Loucy (cell line): Measurements from ENCODE around the gene DIS3L.

Experiments used
- H2AFZ ChIP-seq: fragments of 200-600 bp; sonication (generic); 2 replicates; pipeline ENCODE4 v1.6.0; 2016; ENCODE audit warnings: antibody characterized with exemption, mild to moderate bottlenecking, low read length, moderate library complexity
- H3F3A ChIP-seq: fragments of 200-600 bp; 2 replicates; pipeline ENCODE4 v1.6.0; 2016; ENCODE audit warnings: antibody characterized with exemption, low read depth, mild to moderate bottlenecking
- H3K27me3 ChIP-seq: fragments of 200-600 bp; sonication (generic); 2 replicates; pipeline ENCODE4 v1.6.1; 2014; ENCODE audit warnings: low read length, mild to moderate bottlenecking; ENCODE audit not compliant: insufficient read depth, poor library complexity, severe bottlenecking
- H3K36me3 ChIP-seq: fragments of 200-600 bp; sonication (generic); 2 replicates; pipeline ENCODE4 v1.6.1; 2016; ENCODE audit warnings: low read length; ENCODE audit not compliant: insufficient read depth
- H3K4me1 ChIP-seq: fragments of 200-600 bp; sonication (generic); 2 replicates; pipeline ENCODE4 v1.5.1; 2014; ENCODE audit warnings: low read length, mild to moderate bottlenecking; ENCODE audit not compliant: insufficient read depth, poor library complexity, severe bottlenecking
- H3K4me2 ChIP-seq: fragments of 200-600 bp; sonication (generic); 2 replicates; pipeline ENCODE4 v1.6.0; 2014; ENCODE audit warnings: antibody characterized with exemption, low read length, low read depth, mild to moderate bottlenecking; ENCODE audit not compliant: poor library complexity, severe bottlenecking
- H3K4me3 ChIP-seq: fragments of 200-600 bp; sonication (generic); 2 replicates; pipeline ENCODE4 v1.5.1; 2014; ENCODE audit warnings: low read length, mild to moderate bottlenecking, mixed read lengths; ENCODE audit not compliant: poor library complexity, severe bottlenecking
- H3K79me2 ChIP-seq: fragments of 200-600 bp; sonication (generic); 2 replicates; pipeline ENCODE4 v1.6.1; 2014; ENCODE audit warnings: low read length; ENCODE audit not compliant: insufficient read depth
- H3K9ac ChIP-seq: fragments of 200-600 bp; sonication (generic); 2 replicates; pipeline ENCODE4 v1.6.0; 2014; ENCODE audit warnings: mild to moderate bottlenecking, low read depth, low read length, moderate library complexity; ENCODE audit not compliant: poor library complexity, severe bottlenecking
- H3K9me2 ChIP-seq: fragments of 200-600 bp; sonication (generic); replicated peaks from 2 replicates; pipeline ENCODE4 v1.6.1; 2016; ENCODE audit warnings: low read depth, low read length, mixed read lengths
- H3K9me3 ChIP-seq: fragments of 200-600 bp; sonication (generic); 2 replicates; pipeline ENCODE4 v1.6.1; 2014; ENCODE audit warnings: mild to moderate bottlenecking, antibody characterized with exemption, low read length, low read depth; ENCODE audit not compliant: insufficient read depth
- H4K20me1 ChIP-seq: fragments of 200-600 bp; sonication (generic); 2 replicates; pipeline ENCODE4 v1.6.0; 2014; ENCODE audit warnings: antibody characterized with exemption, low read length, mild to moderate bottlenecking; ENCODE audit not compliant: insufficient read depth, poor library complexity, severe bottlenecking
- EZH2phosphoT487 ChIP-seq: fragments of 200-600 bp; IDR thresholded peaks from 2 replicates; pipeline ENCODE4 v1.6.1; 2018; ENCODE audit warnings: antibody characterized with exemption, mild to moderate bottlenecking, moderate library complexity, borderline replicate concordance
- TF ChIP-seq, protein P1 (sequence below): fragments of 200-600 bp; sonication (generic); conservative IDR thresholded peaks from 2 replicates; pipeline ENCODE4 v1.5.1; 2014; ENCODE audit warnings: mild to moderate bottlenecking, antibody characterized with exemption, low read length

DIS3L gene

GRCh38 chr15:66292571-66293418 is 573 bp upstream of the DIS3L start:
- peaks cover 54% of the 10 kb centered on the region for H3K79me2 ChIP-seq
- no peaks in the 10 kb centered on the region for H3K27me3 ChIP-seq

GRCh38 chr15:66294157-66294931 is 976 bp downstream of the DIS3L start:
- peaks cover 46% of the 10 kb centered on the region for H3K4me1 ChIP-seq
- H3K36me3 ChIP-seq: peaks cover 4% of the 10 kb centered on the region; the same call in 1 of the 2 replicates
- H3K9ac ChIP-seq: peak overlapping the region; percentile 98
- no peaks in the 10 kb centered on the region for H3K9me3 ChIP-seq
- H4K20me1 ChIP-seq: peaks cover 14% of the 10 kb centered on the region
- H2AFZ ChIP-seq: peak overlapping the region; percentile 89
- no peaks in the 10 kb centered on the region for H3K27me3 ChIP-seq
- peak overlapping the region; percentile 97 for H3K4me3 ChIP-seq
- peaks cover 59% of the 10 kb centered on the region for H3K79me2 ChIP-seq
- peaks cover 5% of the 10 kb centered on the region; the same call in 1 of the 2 replicates for H3F3A ChIP-seq
- no peaks in the 10 kb centered on the region for H3K9me2 ChIP-seq
- no peak for TF ChIP-seq EZH2phosphoT487
- TF ChIP-seq, protein P1, sequence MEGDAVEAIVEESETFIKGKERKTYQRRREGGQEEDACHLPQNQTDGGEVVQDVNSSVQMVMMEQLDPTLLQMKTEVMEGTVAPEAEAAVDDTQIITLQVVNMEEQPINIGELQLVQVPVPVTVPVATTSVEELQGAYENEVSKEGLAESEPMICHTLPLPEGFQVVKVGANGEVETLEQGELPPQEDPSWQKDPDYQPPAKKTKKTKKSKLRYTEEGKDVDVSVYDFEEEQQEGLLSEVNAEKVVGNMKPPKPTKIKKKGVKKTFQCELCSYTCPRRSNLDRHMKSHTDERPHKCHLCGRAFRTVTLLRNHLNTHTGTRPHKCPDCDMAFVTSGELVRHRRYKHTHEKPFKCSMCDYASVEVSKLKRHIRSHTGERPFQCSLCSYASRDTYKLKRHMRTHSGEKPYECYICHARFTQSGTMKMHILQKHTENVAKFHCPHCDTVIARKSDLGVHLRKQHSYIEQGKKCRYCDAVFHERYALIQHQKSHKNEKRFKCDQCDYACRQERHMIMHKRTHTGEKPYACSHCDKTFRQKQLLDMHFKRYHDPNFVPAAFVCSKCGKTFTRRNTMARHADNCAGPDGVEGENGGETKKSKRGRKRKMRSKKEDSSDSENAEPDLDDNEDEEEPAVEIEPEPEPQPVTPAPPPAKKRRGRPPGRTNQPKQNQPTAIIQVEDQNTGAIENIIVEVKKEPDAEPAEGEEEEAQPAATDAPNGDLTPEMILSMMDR: no peak
- H3K4me2 ChIP-seq: peak overlapping the region; percentile 97

More at GRCh38 chr15:66292571-66293418, 573 bp upstream of the DIS3L start:
- H3K4me2 ChIP-seq: peak overlapping the region; percentile 91
- peak overlapping the region; percentile 97 for H3K4me3 ChIP-seq
- no peaks in the 10 kb centered on the region for H3K9me2 ChIP-seq
- H4K20me1 ChIP-seq: peaks cover 14% of the 10 kb centered on the region
- H3K36me3 ChIP-seq: no peaks in the 10 kb centered on the region
- H3K9ac ChIP-seq: peak overlapping the region; percentile 98
- H3K4me1 ChIP-seq: peaks cover 46% of the 10 kb centered on the region
- peak overlapping the region; percentile 99 for H2AFZ ChIP-seq
- no peak for TF ChIP-seq EZH2phosphoT487
- TF ChIP-seq, protein P1: no peak
- H3F3A ChIP-seq: peaks cover 5% of the 10 kb centered on the region; the same call in 1 of the 2 replicates
- no peaks in the 10 kb centered on the region for H3K9me3 ChIP-seq

GRCh38 chr15:66294932-66295235 is 1.5 kb downstream of the DIS3L start:
- Histone ChIP-seq H4K20me1 (peaks cover 14% of the 10 kb centered on the region), H3K9me2 (no peaks in the 10 kb centered on the region), H2AFZ (no peak overlapping the region), H3K9me3 (no peaks in the 10 kb centered on the region), H3K27me3 (no peaks in the 10 kb centered on the region), H3K4me3 (peak overlapping the region; percentile 97), H3K36me3 (peaks cover 4% of the 10 kb centered on the region; the same call in 1 of the 2 replicates), H3K4me1 (peaks cover 46% of the 10 kb centered on the region), H3K79me2 (peaks cover 59% of the 10 kb centered on the region), H3K9ac (peak overlapping the region; percentile 98), H3K4me2 (peak overlapping the region; percentile 97), H3F3A (peaks cover 5% of the 10 kb centered on the region; the same call in 1 of the 2 replicates)
- TF ChIP-seq EZH2phosphoT487: no peak
- TF ChIP-seq, protein P1: no peak
